Natural killer cell (primary cell): ENCODE data around the gene XXYLT1. TPM values are rescaled to one million over a fixed set of nuclear protein-coding genes. Genes with fewer than 3 reads are reported as not detected.
A peak's percentile ranks its signal among the peaks of the same experiment; 100 is the strongest.

Experiments
- ATAC-seq, 3 donors: fragments of 150-1000 bp in 2 of 3; fragments of 200-7000 bp in 1 of 3; cut with Tn5 transposase; 1 replicate in 1 of 3; 2 replicates in 2 of 3; pipeline ENCODE4 v1.10.0; 2021; ENCODE audit warnings: mild to moderate bottlenecking in 2 of 3, moderate library complexity in 2 of 3
- DNase-seq, 2 donors: peaks; one replicate each; pipeline versions ENCODE4 v3.0.0 to v3.0.0-alpha.2; 2013 to 2021; ENCODE audit warnings: mixed read lengths in 1 of 2
- H3K27ac ChIP-seq: one replicate; pipeline ENCODE4 v1.5.1; 2013; ENCODE audit warnings: mild to moderate bottlenecking, low read length
- H3K27me3 ChIP-seq: one replicate; pipeline ENCODE4 v1.6.1; 2013; ENCODE audit warnings: low read length; ENCODE audit not compliant: control insufficient read depth, insufficient read depth
- H3K36me3 ChIP-seq: one replicate; pipeline ENCODE4 v1.6.1; 2013; ENCODE audit warnings: low read length; ENCODE audit not compliant: control insufficient read depth, insufficient read depth
- H3K4me1 ChIP-seq: one replicate; pipeline ENCODE4 v1.6.1; 2013; ENCODE audit warnings: low read length; ENCODE audit not compliant: control insufficient read depth, insufficient read depth
- H3K4me3 ChIP-seq: one replicate; pipeline ENCODE4 v1.5.1; 2013; ENCODE audit warnings: low read length
- H3K9me3 ChIP-seq: one replicate; pipeline ENCODE4 v1.6.1; 2013; ENCODE audit warnings: low read length; ENCODE audit not compliant: control insufficient read depth, insufficient read depth
- H3K27ac Mint-ChIP-seq, 2 donors: one replicate each; pipeline ENCODE4 v1.8.0; 2022; ENCODE audit warnings: mild to moderate bottlenecking in 2 of 2, mixed read lengths in 2 of 2, moderate library complexity in 1 of 2
- H3K27me3 Mint-ChIP-seq, 2 donors: one replicate each; pipeline ENCODE4 v1.8.0; 2022; ENCODE audit warnings: low read depth in 2 of 2, mixed read lengths in 2 of 2
- H3K36me3 Mint-ChIP-seq: one replicate; pipeline ENCODE4 v1.8.0; 2022; ENCODE audit warnings: mixed read lengths
- H3K4me1 Mint-ChIP-seq, 2 donors: one replicate each; pipeline ENCODE4 v1.8.0; 2022; ENCODE audit warnings: mixed read lengths in 2 of 2
- H3K4me3 Mint-ChIP-seq: one replicate; pipeline ENCODE4 v1.8.0; 2022; ENCODE audit warnings: mild to moderate bottlenecking, moderate library complexity, mixed read lengths
- H3K9me3 Mint-ChIP-seq, 2 donors: one replicate each; pipeline ENCODE4 v1.8.0; 2022; ENCODE audit warnings: mixed read lengths in 2 of 2
- WGBS: methylation state at CpG from one replicate; pipeline ENCODE4 v1.1.7; 2013; ENCODE audit warnings: missing lambda C conversion rate; ENCODE audit not compliant: insufficient coverage; 5-methylcytosine and 5-hydroxymethylcytosine counted together
- intact Hi-C: fragments of 100-400 bp; cut with micrococcal nuclease; formaldehyde crosslinking; loops from one replicate; pipeline ENCODE4 v1.14.2; 2022
- total RNA-seq, 4 donors: library from RNA; stranded (reverse); fragments of 120-200 nt in 1 of 4; gene quantifications; one replicate each; pipeline versions ENCODE4 v1.2.3 to v1.2.4, GENCODE V29; 2013 to 2022
- TF ChIP-seq, protein P1 (sequence below): fragments of 200-600 bp; IDR thresholded peaks from one replicate; pipeline ENCODE4 v1.8.0; 2022; ENCODE audit warnings: antibody characterized with exemption

Gene XXYLT1
- total RNA-seq, 3 donors from 2014 or later (not counting 1 experiment from before 2014, with no cell fraction given), result 8.7 to 13.6 (median 10.2) TPM

DNA sequence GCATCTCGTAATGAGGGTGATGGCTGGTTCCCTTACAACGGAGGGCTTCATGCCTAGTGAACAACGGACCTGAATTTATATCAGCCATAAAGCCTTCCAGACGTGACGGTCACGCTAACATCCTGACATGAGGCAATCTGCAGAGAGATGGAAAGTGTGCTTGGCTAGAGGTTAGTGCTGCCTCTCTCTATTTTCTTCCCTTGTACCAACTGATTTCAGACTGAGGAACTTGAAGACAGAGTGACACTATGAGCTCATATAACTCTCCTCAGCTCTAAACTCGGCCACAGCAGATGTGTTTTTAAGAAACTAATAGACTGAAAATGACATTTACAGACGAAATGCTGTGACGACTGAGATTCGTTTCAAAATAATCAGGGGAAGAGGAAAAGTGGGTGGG lies 122.4 kb downstream of the XXYLT1 start:
- peak overlapping the region; percentile 42 for H3K4me3 ChIP-seq
- TF ChIP-seq, protein P1, sequence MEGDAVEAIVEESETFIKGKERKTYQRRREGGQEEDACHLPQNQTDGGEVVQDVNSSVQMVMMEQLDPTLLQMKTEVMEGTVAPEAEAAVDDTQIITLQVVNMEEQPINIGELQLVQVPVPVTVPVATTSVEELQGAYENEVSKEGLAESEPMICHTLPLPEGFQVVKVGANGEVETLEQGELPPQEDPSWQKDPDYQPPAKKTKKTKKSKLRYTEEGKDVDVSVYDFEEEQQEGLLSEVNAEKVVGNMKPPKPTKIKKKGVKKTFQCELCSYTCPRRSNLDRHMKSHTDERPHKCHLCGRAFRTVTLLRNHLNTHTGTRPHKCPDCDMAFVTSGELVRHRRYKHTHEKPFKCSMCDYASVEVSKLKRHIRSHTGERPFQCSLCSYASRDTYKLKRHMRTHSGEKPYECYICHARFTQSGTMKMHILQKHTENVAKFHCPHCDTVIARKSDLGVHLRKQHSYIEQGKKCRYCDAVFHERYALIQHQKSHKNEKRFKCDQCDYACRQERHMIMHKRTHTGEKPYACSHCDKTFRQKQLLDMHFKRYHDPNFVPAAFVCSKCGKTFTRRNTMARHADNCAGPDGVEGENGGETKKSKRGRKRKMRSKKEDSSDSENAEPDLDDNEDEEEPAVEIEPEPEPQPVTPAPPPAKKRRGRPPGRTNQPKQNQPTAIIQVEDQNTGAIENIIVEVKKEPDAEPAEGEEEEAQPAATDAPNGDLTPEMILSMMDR, result no peak
- ATAC-seq, result no peak
- peak overlapping the region; percentile 90 for H3K4me3 Mint-ChIP-seq
- intact Hi-C loops, result no loop called here
- WGBS, result 43% methylated on average over 10 of the region's 10 CpGs
- no peaks in the 10 kb centered on the region for H3K9me3 ChIP-seq
- H3K36me3 Mint-ChIP-seq, result no peaks in the 10 kb centered on the region
- H3K27ac Mint-ChIP-seq, result peak overlapping the region; percentile 87 to 96
- peak in 1 of 2 donors; percentile 21 for DNase-seq
- no peaks in the 10 kb centered on the region for H3K27me3 ChIP-seq
- H3K4me1 Mint-ChIP-seq, result peaks cover 35 to 49% of the 10 kb centered on the region in 2 donors
- H3K36me3 ChIP-seq, result no peaks in the 10 kb centered on the region
- peaks cover 49% of the 10 kb centered on the region for H3K4me1 ChIP-seq
- H3K9me3 Mint-ChIP-seq, result no peaks in the 10 kb centered on the region
- no peaks in the 10 kb centered on the region for H3K27me3 Mint-ChIP-seq
- peak overlapping the region; percentile 23 for H3K27ac ChIP-seq

DNA sequence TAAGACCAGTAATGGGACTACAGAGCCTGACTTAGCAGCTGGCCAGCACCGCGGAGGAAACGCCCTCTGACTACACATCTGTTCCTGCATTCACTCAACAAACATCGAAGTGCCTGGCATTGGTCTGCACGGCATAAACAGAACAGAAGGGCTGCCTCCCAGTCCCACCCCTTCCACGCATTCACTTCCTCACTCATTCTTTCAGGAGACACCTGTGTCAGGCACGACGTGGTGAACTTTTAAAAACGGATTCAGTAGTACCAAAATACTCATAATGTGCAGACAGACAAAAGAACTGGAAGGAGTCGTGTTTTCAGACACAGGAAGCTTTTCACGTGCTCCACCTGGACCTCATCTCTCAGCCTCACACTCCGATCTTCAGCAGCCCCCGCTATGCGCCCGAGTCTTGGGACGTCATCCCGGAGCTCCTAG lies 123.3 kb downstream of the XXYLT1 start:
- peak overlapping the region; percentile 23 for H3K27ac ChIP-seq
- peak; percentile 35 to 51 for DNase-seq
- Mint-ChIP-seq H3K27me3 (no peaks in the 10 kb centered on the region), H3K36me3 (no peaks in the 10 kb centered on the region), H3K27ac (peak overlapping the region; percentile 87 to 96), H3K4me1 (peaks cover 35 to 52% of the 10 kb centered on the region in 2 donors), H3K4me3 (peak overlapping the region; percentile 90), H3K9me3 (no peaks in the 10 kb centered on the region)
- intact Hi-C loops, result no loop called here
- H3K9me3 ChIP-seq, result no peaks in the 10 kb centered on the region
- TF ChIP-seq, protein P1, result no peak
- H3K36me3 ChIP-seq, result no peaks in the 10 kb centered on the region
- H3K4me1 ChIP-seq, result peaks cover 49% of the 10 kb centered on the region
- H3K27me3 ChIP-seq, result no peaks in the 10 kb centered on the region
- peak overlapping the region; percentile 42 for H3K4me3 ChIP-seq
- peak; percentile 73 to 85 (median 84) for ATAC-seq
- WGBS, result 8% methylated on average over 17 of the region's 17 CpGs

DNA sequence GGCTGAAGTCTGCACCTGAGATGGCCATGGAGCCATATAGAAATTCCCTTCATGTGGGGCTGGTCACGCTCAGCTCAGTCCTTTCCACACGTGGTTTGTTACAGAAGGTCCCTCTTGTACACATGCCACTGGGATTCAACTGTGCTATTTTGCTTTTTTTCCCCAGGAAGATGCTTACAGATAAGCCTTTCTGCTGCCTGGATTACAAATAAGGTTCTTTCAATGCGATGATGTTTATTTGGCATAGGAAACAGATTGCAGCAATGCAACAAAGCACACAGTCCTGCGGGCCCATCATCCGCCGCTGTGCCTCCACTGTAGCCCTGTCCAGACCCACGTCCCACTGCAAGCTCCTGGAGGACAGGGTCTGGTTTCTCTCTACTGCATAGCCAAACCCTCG lies 124.8 kb downstream of the XXYLT1 start:
- WGBS, result 86% methylated on average over 8 of the region's 8 CpGs
- Mint-ChIP-seq H3K4me1 (peaks cover 35 to 54% of the 10 kb centered on the region in 2 donors), H3K36me3 (no peaks in the 10 kb centered on the region), H3K4me3 (no peak overlapping the region), H3K9me3 (no peaks in the 10 kb centered on the region), H3K27ac (peak overlapping the region; percentile 10 to 42), H3K27me3 (no peaks in the 10 kb centered on the region)
- no peaks in the 10 kb centered on the region for H3K36me3 ChIP-seq
- DNase-seq (no peak), ATAC-seq (no peak)
- H3K27ac ChIP-seq, result no peak overlapping the region
- no peaks in the 10 kb centered on the region for H3K27me3 ChIP-seq
- H3K9me3 ChIP-seq, result no peaks in the 10 kb centered on the region
- TF ChIP-seq, protein P1, result no peak
- H3K4me3 ChIP-seq, result no peak overlapping the region
- intact Hi-C loops, result no loop called here
- H3K4me1 ChIP-seq, result peaks cover 47% of the 10 kb centered on the region

DNA sequence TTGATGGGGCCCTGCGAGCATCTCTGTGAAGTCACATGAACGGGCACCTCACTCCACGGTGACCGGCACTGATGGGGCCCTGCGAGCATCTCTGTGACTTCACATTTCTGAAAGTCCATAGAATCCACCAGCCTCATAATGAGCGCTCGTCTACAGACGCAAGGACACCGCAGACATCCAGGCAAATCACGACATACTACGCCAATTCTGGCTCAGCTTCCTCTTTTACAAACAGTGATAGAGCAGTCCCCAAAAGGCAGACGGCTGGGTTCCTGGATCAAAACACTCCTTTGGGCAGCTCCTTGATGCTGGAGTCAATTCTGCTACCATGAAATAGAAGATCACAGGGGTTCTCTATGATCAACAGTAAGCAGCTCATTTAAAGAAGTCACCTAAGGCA lies 125.4 kb downstream of the XXYLT1 start:
- no peaks in the 10 kb centered on the region for H3K27me3 ChIP-seq
- TF ChIP-seq, protein P1, result no peak
- Mint-ChIP-seq H3K36me3 (no peaks in the 10 kb centered on the region), H3K27me3 (no peaks in the 10 kb centered on the region), H3K27ac (peak overlapping the region; percentile 10 to 42), H3K9me3 (no peaks in the 10 kb centered on the region), H3K4me3 (no peak overlapping the region), H3K4me1 (peaks cover 31 to 48% of the 10 kb centered on the region in 2 donors)
- no peak overlapping the region for H3K27ac ChIP-seq
- WGBS, result 87% methylated on average over 12 of the region's 12 CpGs
- peaks cover 41% of the 10 kb centered on the region for H3K4me1 ChIP-seq
- no peak for ATAC-seq
- H3K4me3 ChIP-seq, result no peak overlapping the region
- no peak for DNase-seq
- peaks cover 3% of the 10 kb centered on the region for H3K9me3 ChIP-seq
- no peaks in the 10 kb centered on the region for H3K36me3 ChIP-seq
- intact Hi-C loops, result no loop called here
